GM19351 (cell line): Measurements from ENCODE around the gene TUBB6.

Source experiments
- ATAC-seq: cut with Tn5 transposase; IDR thresholded peaks from one replicate; pipeline ENCODE4 v1.9.1; 2021; ENCODE audit warnings: mild to moderate bottlenecking, moderate library complexity; ENCODE audit not compliant: unreplicated experiment

TUBB6 gene

GRCh38 chr18:12313530-12314245 is 5.6 kb downstream of the TUBB6 start:
- no peak for ATAC-seq

- no peak for ATAC-seq
Measured at GRCh38 chr18:12314591-12315305, 6.7 kb downstream of the TUBB6 start.

- no peak for ATAC-seq
Measured at GRCh38 chr18:12315490-12315889, 7.4 kb downstream of the TUBB6 start.

- ATAC-seq: no peak
Measured at GRCh38 chr18:12315911-12316310, 7.9 kb downstream of the TUBB6 start.

GRCh38 chr18:12317664-12318333 is 9.8 kb downstream of the TUBB6 start:
- ATAC-seq: no peak

- ATAC-seq: no peak
Measured at GRCh38 chr18:12318334-12318697, 10.3 kb downstream of the TUBB6 start.

GRCh38 chr18:12318857-12319256 is 10.8 kb downstream of the TUBB6 start:
- ATAC-seq: no peak

- ATAC-seq: peak; percentile 65
Measured at GRCh38 chr18:12321333-12321732, 13.3 kb downstream of the TUBB6 start.

- ATAC-seq: no peak
Measured at GRCh38 chr18:12324991-12325725, 17.1 kb downstream of the TUBB6 start.

- no peak for ATAC-seq
Measured at GRCh38 chr18:12325726-12326245, 17.7 kb downstream of the TUBB6 start.

- ATAC-seq: no peak
Measured at GRCh38 chr18:12326711-12327460, 18.8 kb downstream of the TUBB6 start.

GRCh38 chr18:12327510-12328178 is 19.6 kb downstream of the TUBB6 start:
- ATAC-seq: peak; percentile 62

- no peak for ATAC-seq
Measured at GRCh38 chr18:12328179-12328823, 20.3 kb downstream of the TUBB6 start.

- no peak for ATAC-seq
Measured at GRCh38 chr18:12329125-12329698, 21.2 kb downstream of the TUBB6 start.

GRCh38 chr18:12330766-12331165 is 22.7 kb downstream of the TUBB6 start:
- ATAC-seq: no peak

GRCh38 chr18:12333506-12334290 is 25.7 kb downstream of the TUBB6 start:
- no peak for ATAC-seq

- no peak for ATAC-seq
Measured at GRCh38 chr18:12334366-12334808, 26.3 kb downstream of the TUBB6 start.

GRCh38 chr18:12334863-12335262 is 26.8 kb downstream of the TUBB6 start:
- ATAC-seq: no peak
